Measurements from ENCODE around the gene PFDN6. TPM values are rescaled to one million over a fixed set of nuclear protein-coding genes. Genes with fewer than 3 reads are reported as not detected.

Gene PFDN6
- total RNA-seq, 1 experiment from 2014 or later: 90.5 TPM

GRCh38 chr6:33336495-33336894 is 47.1 kb downstream of the PFDN6 start:
- no TSS peak for BruUV-seq (replicated peaks)
- H3K9me2 ChIP-seq (ENCODE audit: insufficient read depth): no peaks in the 10 kb centered on the region
- H3K4me2 ChIP-seq (ENCODE audit: low read length): no peak overlapping the region
- no peaks in the 10 kb centered on the region for H3K36me3 ChIP-seq (ENCODE audit: control insufficient read depth in 1 of 2, insufficient read depth in 2 of 2, low read length in 2 of 2)
- ATAC-seq: no peak
- no peak for DNase-seq (ENCODE audit: low read depth, low spot score)
- H3K27me3 ChIP-seq (ENCODE audit: insufficient read depth, low read length): no peaks in the 10 kb centered on the region
- no peaks in the 10 kb centered on the region for H3K4me1 ChIP-seq (ENCODE audit: control insufficient read depth in 1 of 2, insufficient read depth in 2 of 2, low read length in 2 of 2)
- no peaks in the 10 kb centered on the region for H4K20me1 ChIP-seq (ENCODE audit: insufficient read depth)
- intact Hi-C loops (cut with micrococcal nuclease): no loop called here
- ChIA-PET POLR2A (no interaction called here), RAD21 (ENCODE audit: low non-redundant PET in 1 of 2, low total read pairs in 2 of 2, uncharacterized antibody in 2 of 2, unreplicated experiment in 2 of 2) (no interaction called here), CTCF (interaction anchor here (1.5 kb wide), 1 partner anchor 8 kb away, joined by 6 read pairs; no protein-coding TSS in a partner anchor)
- no peak overlapping the region for H3K27ac ChIP-seq (ENCODE audit: low read depth, low read length)
- H3K4me3 ChIP-seq (replicated peaks in 1 of 2; ENCODE audit: low read depth in 1 of 2, low read length in 2 of 2): no peak overlapping the region
- H3K9ac ChIP-seq (ENCODE audit: low read length): no peak overlapping the region
- TF ChIP-seq ZNF274 (IDR thresholded peaks at IDR 0.05; ENCODE audit: low read depth, low read length) (no peak), RAD21 (IDR thresholded peaks at IDR 0.05; ENCODE audit: low read depth) (no peak), POLR2A (IDR thresholded peaks at IDR 0.05; ENCODE audit: borderline replicate concordance, extremely low read depth, insufficient read depth, insufficient read length) (no peak), CEBPB (IDR thresholded peaks at IDR 0.05; ENCODE audit: low read depth) (no peak), REST (IDR thresholded peaks at IDR 0.05; ENCODE audit: low read depth) (no peak), SRF (IDR thresholded peaks at IDR 0.05; ENCODE audit: low read depth) (no peak), FOSL1 (IDR thresholded peaks at IDR 0.05; ENCODE audit: low read depth) (no peak), POLR2AphosphoS5 (IDR thresholded peaks at IDR 0.05; ENCODE audit: low read depth, low read length) (no peak), ZFX (IDR thresholded peaks at IDR 0.05) (no peak), MAX (IDR thresholded peaks at IDR 0.05) (no peak), JUND (IDR thresholded peaks at IDR 0.05) (no peak), ELF1 (IDR thresholded peaks at IDR 0.05; ENCODE audit: borderline replicate concordance, low read depth) (no peak), YY1 (IDR thresholded peaks at IDR 0.05; ENCODE audit: extremely low read depth, insufficient replicate concordance, low read depth, low read length) (no peak), ATF3 (IDR thresholded peaks at IDR 0.05) (no peak), TCF7L2 (IDR thresholded peaks at IDR 0.05; ENCODE audit: borderline replicate concordance, extremely low read depth, insufficient read depth, insufficient read length) (no peak), CBX3 (IDR thresholded peaks at IDR 0.05; ENCODE audit: low read depth) (no peak)
- H3K79me2 ChIP-seq (ENCODE audit: insufficient read depth, low read length): no peaks in the 10 kb centered on the region
- H3K9me3 ChIP-seq (ENCODE audit: control insufficient read depth in 1 of 2, insufficient read depth in 1 of 2, low read depth in 1 of 2, low read length in 2 of 2): no peaks in the 10 kb centered on the region
- no peak overlapping the region for H2AFZ ChIP-seq (ENCODE audit: low read depth, low read length, poor library complexity, severe bottlenecking)
